GM12878 (cell line): Measurements from ENCODE around the gene CARM1. TPM values are rescaled to one million over a fixed set of nuclear protein-coding genes. Genes with fewer than 3 reads are reported as not detected.

Experiments
- ATAC-seq: fragments of 200-7000 bp; cut with Tn5 transposase; 3 replicates; pipeline ENCODE4 v1.9.1; 2020; ENCODE audit warnings: mild to moderate bottlenecking, moderate library complexity
- BruUV-seq: library from RNA; stranded (reverse); fragments of 400-500 nt; replicated peaks from 2 replicates; lab custom pipeline; 2021; lab: Mats Ljungman, UMichigan
- CTCF ChIA-PET: fragments of 300-600 bp; sonication (Branson Sonifier 250); formaldehyde crosslinking; extraction: SDS; loops from one replicate; lab custom pipeline; 2021; ENCODE audit warnings: inconsistent platforms; lab: Yijun Ruan, JAX
- POLR2A ChIA-PET: fragments of 350-600 bp; formaldehyde crosslinking; extraction: SDS; loops from one replicate; lab custom pipeline; 2021; ENCODE audit warnings: inconsistent platforms; lab: Charles Lee
- RAD21 ChIA-PET: fragments of 300-600 bp; sonication (Branson Sonifier 250); formaldehyde crosslinking; loops from one replicate; lab custom pipeline; 2023; ENCODE audit warnings: antibody characterized with exemption; ENCODE audit not compliant: unreplicated experiment; lab: Charles Lee
- SMC1A ChIA-PET: fragments of 300-600 bp; sonication (Branson Sonifier 250); formaldehyde crosslinking; loops from one replicate; lab custom pipeline; 2023; ENCODE audit not compliant: unreplicated experiment, uncharacterized antibody; lab: Charles Lee
- DNase-seq: peaks from one replicate; pipeline ENCODE4 v3.0.0-alpha.2; 2011; ENCODE audit warnings: low read depth, low spot score
- FAIRE-seq: peaks from 3 replicates; lab custom pipeline; 2011; peaks lifted over from hg19 to GRCh38; lab: Jason Lieb, UNC
- H2AFZ ChIP-seq: 2 replicates; pipeline ENCODE4 v1.6.0; 2011; ENCODE audit warnings: low read depth, low read length, control low read depth; ENCODE audit not compliant: control insufficient read depth
- H3K27ac ChIP-seq: 2 replicates; pipeline ENCODE4 v1.5.1; 2011; ENCODE audit warnings: control low read depth; ENCODE audit not compliant: control insufficient read depth, insufficient read depth
- H3K27me3 ChIP-seq, 2 experiments: replicated peaks in 1 of 2; 2 replicates each; pipeline versions ENCODE4 v1.6.0 to v1.6.1; 2011; ENCODE audit warnings: low read length in 1 of 2; ENCODE audit not compliant: control insufficient read depth in 2 of 2, insufficient read depth in 2 of 2
- H3K36me3 ChIP-seq, 2 experiments: 2 replicates each; pipeline ENCODE4 v1.5.1; 2011; ENCODE audit warnings: low read length in 1 of 2; ENCODE audit not compliant: control insufficient read depth in 2 of 2, insufficient read depth in 2 of 2
- H3K4me1 ChIP-seq: 2 replicates; pipeline ENCODE4 v1.6.1; 2011; ENCODE audit warnings: mild to moderate bottlenecking, low read length, moderate library complexity, mixed read lengths; ENCODE audit not compliant: control insufficient read depth, insufficient read depth
- H3K4me2 ChIP-seq: 2 replicates; pipeline ENCODE4 v1.6.0; 2011; ENCODE audit warnings: control low read depth; ENCODE audit not compliant: control insufficient read depth, insufficient read depth
- H3K4me3 ChIP-seq: fragments of 200-600 bp; sonication (generic); 2 replicates; pipeline ENCODE4 v1.5.1; 2016
- H3K79me2 ChIP-seq: 2 replicates; pipeline ENCODE4 v1.6.0; 2011; ENCODE audit warnings: low read length; ENCODE audit not compliant: control insufficient read depth, insufficient read depth
- H3K9ac ChIP-seq: 2 replicates; pipeline ENCODE4 v1.8.0; 2011; ENCODE audit warnings: low read length, control low read depth, mixed read lengths; ENCODE audit not compliant: control insufficient read depth, insufficient read depth
- H3K9me3 ChIP-seq: replicated peaks from 3 replicates; pipeline ENCODE4 v1.5.1; 2011; ENCODE audit warnings: mild to moderate bottlenecking, low read length; ENCODE audit not compliant: control insufficient read depth, insufficient read depth
- H4K20me1 ChIP-seq: 2 replicates; pipeline ENCODE4 v1.6.0; 2011; ENCODE audit not compliant: control insufficient read depth, insufficient read depth
- ATF7 ChIP-seq: fragments of 450-650 bp; IDR thresholded peaks from 2 replicates; pipeline ENCODE4 v1.6.1; 2016; ENCODE audit warnings: low read depth, mild to moderate bottlenecking
- BACH1 ChIP-seq: fragments of 450-650 bp; IDR thresholded peaks from 2 replicates; pipeline ENCODE4 v1.6.1; 2017; ENCODE audit warnings: mild to moderate bottlenecking, borderline replicate concordance
- BHLHE40 ChIP-seq, 2 experiments: fragments of 450-650 bp in 1 of 2; IDR thresholded peaks; 2 replicates each; pipeline ENCODE4 v1.6.1; 2011 to 2017; ENCODE audit warnings: low read depth in 2 of 2, borderline replicate concordance in 1 of 2, improper control_type of control experiment in 1 of 2, low read length in 1 of 2, mild to moderate bottlenecking in 1 of 2
- EED ChIP-seq: sonication (generic); IDR thresholded peaks from 2 replicates; pipeline ENCODE4 v1.6.1; 2016; ENCODE audit warnings: antibody characterized with exemption, low read depth
- GATAD2B ChIP-seq: fragments of 450-650 bp; conservative IDR thresholded peaks from 2 replicates; pipeline ENCODE4 v1.6.1; 2017; ENCODE audit warnings: low read depth, mild to moderate bottlenecking, moderate library complexity
- HDGF ChIP-seq: fragments of 450-650 bp; IDR thresholded peaks from 2 replicates; pipeline ENCODE4 v1.6.1; 2016; ENCODE audit warnings: antibody characterized with exemption
- NFIC ChIP-seq: IDR thresholded peaks from 2 replicates; pipeline ENCODE4 v1.6.1; 2012; ENCODE audit warnings: low read depth, mild to moderate bottlenecking, inconsistent platforms, low read length, moderate library complexity
- NFYA ChIP-seq: IDR thresholded peaks from 2 replicates; pipeline ENCODE4 v1.6.1; 2011; ENCODE audit warnings: low read depth, mild to moderate bottlenecking, low read length, improper control_type of control experiment, borderline replicate concordance
- RAD21 ChIP-seq: IDR thresholded peaks from 2 replicates; pipeline ENCODE4 v1.6.1; 2011; ENCODE audit warnings: mild to moderate bottlenecking, low read depth, low read length, moderate library complexity; ENCODE audit not compliant: insufficient read depth
- RUNX3 ChIP-seq: IDR thresholded peaks from 2 replicates; pipeline ENCODE4 v1.6.1; 2012; ENCODE audit warnings: low read length, inconsistent platforms
- WGBS: methylation state at CpG from one replicate; pipeline ENCODE4 v1.1.6; 2016; ENCODE audit warnings: low lambda C conversion rate; ENCODE audit not compliant: insufficient replicate concordance, insufficient coverage; ENCODE audit errors: missing lambda C conversion rate; 5-methylcytosine and 5-hydroxymethylcytosine counted together
- in situ Hi-C: fragments of 300-500 bp; cut with MboI; formaldehyde crosslinking; loops from 9 replicates; pipeline ENCODE4 v1.14.3; 2018; ENCODE audit warnings: mixed read lengths
- intact Hi-C: fragments of 100-400 bp; cut with micrococcal nuclease; formaldehyde crosslinking; loops from one replicate; pipeline ENCODE4 v1.14.2; 2022; ENCODE audit not compliant: unreplicated experiment
- polyA plus RNA-seq, 11 experiments: library from polyadenylated mRNA; depleted of rRNA in 4 of 11; unstranded in 6 of 11; stranded (reverse) in 5 of 11; fragments of >200 nt; fragmentation: Nextera tagmentation in 4 of 11; fragmentation: Illumina TruSeq in 1 of 11; extraction: Ambion mirVana in 4 of 11; extraction: Trizol in 1 of 11; gene quantifications; 1 replicate in 1 of 11; 2 replicates in 10 of 11; pipeline versions ENCODE4 v1.2.1 to v1.2.3, GENCODE V29; 2011 to 2016; ENCODE audit warnings: inconsistent platforms in 2 of 11, missing spikeins in 2 of 11, low read depth in 1 of 11
- total RNA-seq, 4 experiments: library from RNA; depleted of rRNA in 3 of 4; stranded (reverse); fragments of >200 nt in 3 of 4; fragmentation: Illumina TruSeq in 1 of 4; extraction: Trizol in 1 of 4; gene quantifications; 2 replicates each; pipeline versions ENCODE4 v1.2.1 to v1.2.3, GENCODE V29; 2013 to 2021
- TF ChIP-seq, protein P1 (sequence below): fragments of 450-650 bp; IDR thresholded peaks from 2 replicates; pipeline ENCODE4 v1.6.1; 2016; ENCODE audit warnings: mild to moderate bottlenecking
- TF ChIP-seq, protein P2 (sequence below): fragments of 450-650 bp; conservative IDR thresholded peaks from 2 replicates; pipeline ENCODE4 v1.6.1; 2017; ENCODE audit warnings: mild to moderate bottlenecking, moderate library complexity
- TF ChIP-seq, protein P3 (sequence below): fragments of 450-650 bp; IDR thresholded peaks from 2 replicates; pipeline ENCODE4 v1.6.1; 2017; ENCODE audit warnings: low read depth, mild to moderate bottlenecking, moderate library complexity
- TF ChIP-seq, protein P4 (sequence below): fragments of 450-650 bp; IDR thresholded peaks from 2 replicates; pipeline ENCODE4 v1.6.1; 2017; ENCODE audit warnings: mild to moderate bottlenecking, moderate library complexity

CARM1 gene
- total and polyA plus RNA-seq, 10 of the 15 experiments (the other 5 are each of a cell fraction or from before 2014, with no cell fraction given) = 0.45 to 116 (median 39.7) TPM

DNA sequence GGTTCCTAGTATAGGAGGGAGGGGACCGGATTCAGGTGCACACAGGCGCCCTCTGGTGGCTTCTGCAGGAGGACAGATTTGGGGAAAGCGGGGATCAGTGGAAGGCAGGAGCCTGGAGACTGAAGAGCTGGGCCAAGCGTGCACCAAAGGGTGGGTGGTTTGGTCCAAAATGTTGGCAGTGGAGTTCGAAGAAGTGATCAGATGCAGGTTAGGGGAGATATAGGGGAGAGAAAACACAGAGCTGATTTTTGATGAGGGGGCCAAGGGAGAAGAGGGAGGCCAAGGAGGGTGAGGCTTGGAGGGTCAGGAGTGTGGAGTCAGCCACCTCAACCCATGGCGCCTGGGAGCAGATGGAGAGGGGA, 6.8 kb upstream of the CARM1 start:
- SMC1A ChIA-PET = interaction anchor here (0.6 to 6.9 kb wide), 18 partner anchors 9 to 356 kb away, joined by 3 to 102 read pairs (median 4); partner anchors contain the start of genes DNM2, QTRT1 and TMED1
- peak; percentile 61 for FAIRE-seq
- TF ChIP-seq, protein P1, sequence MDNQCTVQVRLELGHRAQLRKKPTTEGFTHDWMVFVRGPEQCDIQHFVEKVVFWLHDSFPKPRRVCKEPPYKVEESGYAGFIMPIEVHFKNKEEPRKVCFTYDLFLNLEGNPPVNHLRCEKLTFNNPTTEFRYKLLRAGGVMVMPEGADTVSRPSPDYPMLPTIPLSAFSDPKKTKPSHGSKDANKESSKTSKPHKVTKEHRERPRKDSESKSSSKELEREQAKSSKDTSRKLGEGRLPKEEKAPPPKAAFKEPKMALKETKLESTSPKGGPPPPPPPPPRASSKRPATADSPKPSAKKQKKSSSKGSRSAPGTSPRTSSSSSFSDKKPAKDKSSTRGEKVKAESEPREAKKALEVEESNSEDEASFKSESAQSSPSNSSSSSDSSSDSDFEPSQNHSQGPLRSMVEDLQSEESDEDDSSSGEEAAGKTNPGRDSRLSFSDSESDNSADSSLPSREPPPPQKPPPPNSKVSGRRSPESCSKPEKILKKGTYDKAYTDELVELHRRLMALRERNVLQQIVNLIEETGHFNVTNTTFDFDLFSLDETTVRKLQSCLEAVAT = peak; percentile 8; the same call in 1 of the 2 replicates
- peak; percentile 71 for TF ChIP-seq RAD21
- TF ChIP-seq BACH1 = no peak
- TF ChIP-seq EED = peak; percentile 49
- no peak for TF ChIP-seq GATAD2B
- TF ChIP-seq, protein P2, sequence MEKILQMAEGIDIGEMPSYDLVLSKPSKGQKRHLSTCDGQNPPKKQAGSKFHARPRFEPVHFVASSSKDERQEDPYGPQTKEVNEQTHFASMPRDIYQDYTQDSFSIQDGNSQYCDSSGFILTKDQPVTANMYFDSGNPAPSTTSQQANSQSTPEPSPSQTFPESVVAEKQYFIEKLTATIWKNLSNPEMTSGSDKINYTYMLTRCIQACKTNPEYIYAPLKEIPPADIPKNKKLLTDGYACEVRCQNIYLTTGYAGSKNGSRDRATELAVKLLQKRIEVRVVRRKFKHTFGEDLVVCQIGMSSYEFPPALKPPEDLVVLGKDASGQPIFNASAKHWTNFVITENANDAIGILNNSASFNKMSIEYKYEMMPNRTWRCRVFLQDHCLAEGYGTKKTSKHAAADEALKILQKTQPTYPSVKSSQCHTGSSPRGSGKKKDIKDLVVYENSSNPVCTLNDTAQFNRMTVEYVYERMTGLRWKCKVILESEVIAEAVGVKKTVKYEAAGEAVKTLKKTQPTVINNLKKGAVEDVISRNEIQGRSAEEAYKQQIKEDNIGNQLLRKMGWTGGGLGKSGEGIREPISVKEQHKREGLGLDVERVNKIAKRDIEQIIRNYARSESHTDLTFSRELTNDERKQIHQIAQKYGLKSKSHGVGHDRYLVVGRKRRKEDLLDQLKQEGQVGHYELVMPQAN = no peak
- no peak for TF ChIP-seq RUNX3
- peak; percentile 77 for TF ChIP-seq HDGF
- TF ChIP-seq, protein P3, sequence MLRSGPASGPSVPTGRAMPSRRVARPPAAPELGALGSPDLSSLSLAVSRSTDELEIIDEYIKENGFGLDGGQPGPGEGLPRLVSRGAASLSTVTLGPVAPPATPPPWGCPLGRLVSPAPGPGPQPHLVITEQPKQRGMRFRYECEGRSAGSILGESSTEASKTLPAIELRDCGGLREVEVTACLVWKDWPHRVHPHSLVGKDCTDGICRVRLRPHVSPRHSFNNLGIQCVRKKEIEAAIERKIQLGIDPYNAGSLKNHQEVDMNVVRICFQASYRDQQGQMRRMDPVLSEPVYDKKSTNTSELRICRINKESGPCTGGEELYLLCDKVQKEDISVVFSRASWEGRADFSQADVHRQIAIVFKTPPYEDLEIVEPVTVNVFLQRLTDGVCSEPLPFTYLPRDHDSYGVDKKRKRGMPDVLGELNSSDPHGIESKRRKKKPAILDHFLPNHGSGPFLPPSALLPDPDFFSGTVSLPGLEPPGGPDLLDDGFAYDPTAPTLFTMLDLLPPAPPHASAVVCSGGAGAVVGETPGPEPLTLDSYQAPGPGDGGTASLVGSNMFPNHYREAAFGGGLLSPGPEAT = 0 out of 2 replicates have a peak, but pooled peaks have one; percentile 54
- TF ChIP-seq ATF7 = 0 out of 2 replicates have a peak, but pooled peaks have one; percentile 11
- TF ChIP-seq, protein P4, sequence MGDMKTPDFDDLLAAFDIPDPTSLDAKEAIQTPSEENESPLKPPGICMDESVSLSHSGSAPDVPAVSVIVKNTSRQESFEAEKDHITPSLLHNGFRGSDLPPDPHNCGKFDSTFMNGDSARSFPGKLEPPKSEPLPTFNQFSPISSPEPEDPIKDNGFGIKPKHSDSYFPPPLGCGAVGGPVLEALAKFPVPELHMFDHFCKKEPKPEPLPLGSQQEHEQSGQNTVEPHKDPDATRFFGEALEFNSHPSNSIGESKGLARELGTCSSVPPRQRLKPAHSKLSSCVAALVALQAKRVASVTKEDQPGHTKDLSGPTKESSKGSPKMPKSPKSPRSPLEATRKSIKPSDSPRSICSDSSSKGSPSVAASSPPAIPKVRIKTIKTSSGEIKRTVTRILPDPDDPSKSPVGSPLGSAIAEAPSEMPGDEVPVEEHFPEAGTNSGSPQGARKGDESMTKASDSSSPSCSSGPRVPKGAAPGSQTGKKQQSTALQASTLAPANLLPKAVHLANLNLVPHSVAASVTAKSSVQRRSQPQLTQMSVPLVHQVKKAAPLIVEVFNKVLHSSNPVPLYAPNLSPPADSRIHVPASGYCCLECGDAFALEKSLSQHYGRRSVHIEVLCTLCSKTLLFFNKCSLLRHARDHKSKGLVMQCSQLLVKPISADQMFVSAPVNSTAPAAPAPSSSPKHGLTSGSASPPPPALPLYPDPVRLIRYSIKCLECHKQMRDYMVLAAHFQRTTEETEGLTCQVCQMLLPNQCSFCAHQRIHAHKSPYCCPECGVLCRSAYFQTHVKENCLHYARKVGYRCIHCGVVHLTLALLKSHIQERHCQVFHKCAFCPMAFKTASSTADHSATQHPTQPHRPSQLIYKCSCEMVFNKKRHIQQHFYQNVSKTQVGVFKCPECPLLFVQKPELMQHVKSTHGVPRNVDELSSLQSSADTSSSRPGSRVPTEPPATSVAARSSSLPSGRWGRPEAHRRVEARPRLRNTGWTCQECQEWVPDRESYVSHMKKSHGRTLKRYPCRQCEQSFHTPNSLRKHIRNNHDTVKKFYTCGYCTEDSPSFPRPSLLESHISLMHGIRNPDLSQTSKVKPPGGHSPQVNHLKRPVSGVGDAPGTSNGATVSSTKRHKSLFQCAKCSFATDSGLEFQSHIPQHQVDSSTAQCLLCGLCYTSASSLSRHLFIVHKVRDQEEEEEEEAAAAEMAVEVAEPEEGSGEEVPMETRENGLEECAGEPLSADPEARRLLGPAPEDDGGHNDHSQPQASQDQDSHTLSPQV = no peak
- TF ChIP-seq BHLHE40 (IDR thresholded peaks at IDR 0.05; ENCODE audit: borderline replicate concordance in 1 of 2, low read depth in 2 of 2, low read length in 1 of 2) = no peak; a peak in 1 of 4 replicates
- TF ChIP-seq NFYA = no peak
- no peak for TF ChIP-seq NFIC

More for the DNA sequence above, 6.8 kb upstream of the CARM1 start:
- peak overlapping the region; percentile 56; the same call in 1 of the 2 replicates for H3K4me2 ChIP-seq
- peak overlapping the region; percentile 80 for H2AFZ ChIP-seq
- no peak overlapping the region for H3K27ac ChIP-seq
- ChIA-PET RAD21 (interaction anchor here (0.7 to 5.8 kb wide), 15 partner anchors 11 to 323 kb away, joined by 3 to 102 read pairs (median 4); partner anchors contain the start of genes DNM2, QTRT1 and TMED1), CTCF (interaction anchor here (0.5 to 7.5 kb wide), 41 partner anchors 9 to 503 kb away, joined by 3 to 211 read pairs (median 4); partner anchors contain the start of genes C19orf38, DNM2, KEAP1 and QTRT1), POLR2A (interaction anchor here (0.5 to 4.6 kb wide), 7 partner anchors 11 to 162 kb away, joined by 3 to 34 read pairs (median 3); partner anchors contain the start of genes DNM2 and TMED1)
- BruUV-seq = no TSS peak
- peaks cover 16% of the 10 kb centered on the region for H3K4me1 ChIP-seq
- in situ Hi-C loops = loop anchor here (5.0 kb wide), 1 partner anchor 147 kb away; the partner anchor contains the start of gene DNM2
- H3K27me3 ChIP-seq = no peaks in the 10 kb centered on the region
- H3K36me3 ChIP-seq = no peaks in the 10 kb centered on the region
- no peaks in the 10 kb centered on the region for H3K9me3 ChIP-seq
- H3K9ac ChIP-seq = no peak overlapping the region
- ATAC-seq = peak; percentile 83
- no peaks in the 10 kb centered on the region; the same call in 1 of the 2 replicates for H3K79me2 ChIP-seq
- intact Hi-C loops = loop anchor here (1.0 kb wide), 1 partner anchor 147 kb away; no protein-coding TSS in a partner anchor
- DNase-seq = no peak
- no peaks in the 10 kb centered on the region for H4K20me1 ChIP-seq
- H3K4me3 ChIP-seq = no peak overlapping the region
- 4% methylated on average over 6 of the region's 6 CpGs for WGBS
